Fibroblast of the conjunctiva (primary cell): Measurements from ENCODE around the gene TLL1.

ENCODE experiments used
- DNase-seq: peaks from one replicate; pipeline ENCODE4 v3.0.0-alpha.2; 2010; ENCODE audit warnings: low read depth

Gene TLL1

GRCh38 chr4:165971933-165972332, 98.9 kb downstream of the TLL1 start:
- DNase-seq: no peak

DNA sequence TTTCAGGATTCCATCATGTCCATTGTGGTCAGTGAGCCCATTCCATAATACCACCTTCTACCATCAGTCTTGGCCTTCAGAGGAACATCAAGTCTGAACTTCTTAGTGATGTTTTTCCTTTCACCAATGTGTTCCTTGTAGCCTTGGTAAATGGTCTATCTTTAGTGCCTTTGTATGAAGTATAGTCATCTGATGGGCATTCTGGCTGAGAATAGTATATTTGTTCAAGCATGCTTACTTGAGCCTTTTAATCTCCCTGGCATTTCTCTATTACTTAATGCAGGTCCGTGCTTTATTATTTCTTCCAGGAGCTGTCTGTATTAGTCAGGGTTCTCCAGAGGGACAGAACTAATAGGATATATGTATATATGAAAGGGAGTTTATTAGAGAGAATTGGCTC, 99.7 kb downstream of the TLL1 start:
- DNase-seq: no peak

DNA sequence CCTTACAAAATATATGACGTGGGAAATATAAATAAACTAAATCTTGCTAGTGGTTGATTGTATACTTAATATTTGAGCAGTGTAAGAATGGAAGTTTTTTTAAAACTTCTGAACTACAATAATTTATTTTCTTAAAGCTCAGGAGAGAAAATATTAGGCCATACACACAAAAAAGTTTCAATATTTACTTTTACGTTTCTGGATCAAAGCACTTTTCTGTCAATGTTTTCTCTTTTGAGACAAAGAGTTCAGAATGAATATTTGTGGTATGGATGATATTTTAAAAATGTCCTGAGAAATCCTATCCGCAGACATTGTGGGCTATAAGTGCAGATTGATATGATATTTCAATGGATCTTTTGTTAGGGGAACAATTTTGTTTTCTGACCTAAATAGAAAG, 109.9 kb downstream of the TLL1 start:
- no peak for DNase-seq

GRCh38 chr4:165986956-165987698, 114.1 kb downstream of the TLL1 start:
- no peak for DNase-seq

- peak; percentile 1 for DNase-seq
These were observed 118.5 kb downstream of the TLL1 start for GRCh38 chr4:165991325-165992180.

DNA sequence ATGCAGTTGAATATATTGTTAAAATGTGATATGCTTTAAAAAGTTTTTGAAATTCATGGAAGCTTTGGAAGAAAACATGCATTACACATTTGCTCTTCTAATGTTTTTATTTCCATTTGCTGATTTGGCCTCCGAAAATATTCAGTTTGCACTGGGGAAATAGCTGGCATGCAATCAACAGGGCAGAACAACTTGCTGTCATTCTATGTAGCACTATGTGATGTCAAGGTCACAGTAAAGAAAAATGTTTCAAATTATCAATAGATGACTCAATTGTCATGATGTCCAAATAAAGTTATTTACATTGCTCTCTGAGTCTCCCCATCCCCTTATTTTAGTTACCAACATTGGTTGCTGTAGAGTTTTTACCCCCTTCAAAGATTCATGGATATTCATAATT, 119.2 kb downstream of the TLL1 start:
- peak; percentile 13 for DNase-seq

GRCh38 chr4:165994701-165995100, 121.7 kb downstream of the TLL1 start:
- DNase-seq: no peak

- no peak for DNase-seq
These were observed 130.8 kb downstream of the TLL1 start for GRCh38 chr4:166003811-166004210.

- DNase-seq: no peak
These were observed 133.2 kb downstream of the TLL1 start for GRCh38 chr4:166006217-166006616.

DNA sequence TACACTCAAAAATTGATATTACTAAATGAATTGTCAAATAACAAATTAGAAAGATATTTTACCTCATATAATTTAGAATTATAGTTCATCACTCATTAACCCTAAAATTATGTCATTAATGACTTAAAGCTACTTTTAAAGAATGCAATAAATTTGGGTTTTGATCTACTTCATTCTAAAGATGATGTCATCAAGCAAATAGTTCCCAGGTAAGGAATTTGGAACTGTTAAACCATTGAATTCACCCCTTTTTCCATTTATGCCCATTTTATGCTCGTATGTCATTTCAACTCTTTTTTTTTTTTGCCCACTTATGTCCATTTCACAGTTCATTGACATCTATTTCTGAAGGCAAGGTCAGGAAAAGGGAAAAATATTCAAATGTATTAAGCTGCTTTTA, 135.5 kb downstream of the TLL1 start:
- DNase-seq: no peak

GRCh38 chr4:166012129-166013030, 139.3 kb downstream of the TLL1 start:
- no peak for DNase-seq

GRCh38 chr4:166014411-166014810, 141.4 kb downstream of the TLL1 start:
- no peak for DNase-seq

DNA sequence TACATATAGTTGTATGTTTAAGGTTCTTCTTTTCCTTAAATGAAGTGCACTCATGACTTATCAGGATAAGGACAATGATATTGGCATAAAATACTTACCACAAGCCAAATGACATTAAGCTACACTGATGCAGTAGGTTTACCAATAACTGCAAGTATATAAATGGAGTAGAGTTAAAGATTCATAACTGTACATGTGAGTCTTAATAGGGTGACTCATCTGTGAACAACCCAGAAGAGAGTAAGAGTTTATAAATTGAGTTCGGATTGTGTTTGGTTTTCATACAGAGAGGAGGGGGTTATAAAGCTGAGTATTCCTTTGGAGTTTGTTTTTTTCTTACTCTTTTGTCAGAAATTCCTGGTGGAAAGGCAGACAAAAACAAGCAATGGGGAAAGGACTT, 144.8 kb downstream of the TLL1 start:
- DNase-seq: no peak

DNA sequence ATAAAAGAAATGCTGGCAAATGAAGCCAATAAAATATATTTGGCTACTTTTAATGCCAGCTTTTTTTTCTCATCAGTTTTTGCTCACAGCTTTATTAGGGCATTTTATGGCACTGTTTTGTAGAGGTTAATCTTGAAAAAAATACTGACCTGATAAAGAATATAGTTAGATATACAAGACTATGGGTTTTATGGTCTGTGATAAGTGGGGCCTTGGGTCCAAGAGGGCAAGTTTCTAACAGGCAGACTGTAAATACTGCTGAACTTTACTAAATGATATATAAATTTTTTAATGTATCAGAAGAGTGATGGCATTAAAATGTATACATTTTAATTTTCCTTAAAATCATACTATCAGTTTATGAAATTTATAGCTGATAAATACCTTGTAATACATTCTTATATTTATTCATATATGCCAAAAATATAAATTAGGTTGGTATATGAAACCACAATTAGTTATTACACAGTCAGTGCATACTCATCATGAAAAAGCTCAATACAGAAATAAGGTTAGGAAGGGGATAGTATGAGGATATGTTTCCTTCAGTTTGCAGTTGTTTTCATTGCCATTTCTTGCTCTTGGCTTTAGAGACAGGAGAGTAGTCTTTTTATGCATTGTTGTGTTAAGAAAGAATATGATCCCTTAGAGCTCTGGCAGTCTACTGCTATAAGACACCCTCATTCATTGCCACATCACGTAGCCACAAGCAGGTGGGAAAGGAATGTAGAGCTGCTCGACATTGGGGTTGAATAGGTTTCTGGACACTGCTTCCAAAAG, 146.6 kb downstream of the TLL1 start:
- no peak for DNase-seq

DNA sequence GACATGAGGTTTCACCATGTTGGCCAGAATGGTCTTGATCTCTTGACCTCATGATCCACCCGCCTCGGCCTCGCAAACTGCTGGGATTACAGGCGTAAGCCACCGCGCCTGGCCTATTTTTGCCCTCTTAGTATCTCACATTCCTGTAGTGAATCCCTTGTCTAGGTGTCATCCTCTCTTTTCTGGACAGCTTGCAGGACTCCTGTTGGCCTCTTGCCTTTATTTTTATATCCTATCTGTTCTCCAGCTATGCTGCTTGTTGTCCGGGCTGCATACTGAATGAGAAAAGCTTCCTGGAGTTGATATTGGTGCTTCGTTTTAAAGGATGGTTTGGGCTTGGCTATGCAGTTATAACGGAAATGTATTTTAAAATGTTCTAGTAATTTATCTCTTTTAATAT, 148.6 kb downstream of the TLL1 start:
- DNase-seq: no peak

DNA sequence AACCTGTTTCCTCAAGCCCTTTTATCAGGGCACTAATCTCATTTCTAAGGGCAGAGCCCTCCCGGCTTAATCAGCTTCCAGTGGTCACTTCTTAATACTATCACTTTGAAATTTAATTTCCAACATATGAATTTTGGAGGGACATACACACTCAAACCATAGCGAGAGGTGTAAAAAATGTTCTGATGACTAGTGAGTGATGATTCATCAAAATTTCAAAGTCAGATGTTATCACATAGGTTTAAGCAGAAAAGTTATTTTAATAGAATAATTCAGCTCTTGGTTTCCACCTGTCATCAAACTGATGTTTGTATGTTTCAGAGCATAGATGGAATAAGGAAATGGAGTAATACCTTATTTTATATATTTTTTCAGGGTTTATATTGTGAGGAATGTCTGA, 161.9 kb downstream of the TLL1 start:
- DNase-seq: no peak

- DNase-seq: no peak
These were observed 166.8 kb downstream of the TLL1 start for GRCh38 chr4:166039822-166040221.

DNA sequence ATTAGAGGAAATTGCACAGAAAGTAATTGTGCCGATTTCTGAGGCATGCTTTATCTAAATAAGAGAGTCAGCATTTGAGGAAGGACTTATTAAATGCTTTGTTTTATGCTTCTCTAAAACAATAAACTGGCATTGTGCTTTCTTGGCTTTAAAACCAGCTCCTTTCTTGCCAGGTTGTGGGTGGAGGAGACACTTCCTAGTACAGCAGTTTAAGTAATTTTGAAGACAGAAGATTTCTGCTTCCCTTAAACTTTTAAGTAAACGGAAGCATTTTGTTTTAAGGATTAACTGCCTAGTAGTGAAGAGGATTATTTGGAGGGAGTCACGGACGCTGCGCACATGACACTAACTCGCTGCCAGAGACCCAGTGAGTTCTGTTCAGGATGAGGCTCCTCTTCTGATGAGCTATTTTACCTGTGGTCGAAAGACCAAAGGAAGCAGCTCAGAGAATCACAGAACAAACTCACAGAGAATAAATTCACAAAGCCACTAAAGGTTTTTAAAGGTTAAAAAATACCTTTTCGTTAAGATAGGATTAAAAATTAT, 169.5 kb downstream of the TLL1 start:
- DNase-seq: no peak

GRCh38 chr4:166043801-166044200, 170.8 kb downstream of the TLL1 start:
- DNase-seq: no peak

- DNase-seq: no peak
These were observed 171.8 kb downstream of the TLL1 start for GRCh38 chr4:166044871-166045270.

DNA sequence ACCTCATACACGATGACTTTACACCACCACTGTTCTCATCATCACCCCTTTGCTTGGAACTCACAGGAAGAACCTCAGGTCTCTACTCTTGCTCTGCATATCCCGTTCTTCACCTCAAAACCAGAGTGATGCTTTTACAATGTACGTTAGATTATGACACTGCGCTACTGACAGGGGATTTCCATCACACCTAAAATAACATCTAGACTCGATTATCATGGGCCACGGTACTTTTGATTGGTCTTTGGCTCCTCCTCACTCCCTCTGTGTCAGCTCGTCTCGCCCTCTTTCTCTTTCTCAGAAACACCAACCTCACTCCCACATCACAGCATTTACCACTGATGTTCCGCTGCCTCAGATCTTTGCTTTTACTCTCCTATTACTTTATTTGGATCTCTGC, 172.4 kb downstream of the TLL1 start:
- no peak for DNase-seq
